GM12801 (cell line): ENCODE results near the gene PTTG1.

Experiments used
- TF ChIP-seq, protein P1 (sequence below): IDR thresholded peaks from one replicate; pipeline ENCODE4 v1.5.1; 2011; ENCODE audit warnings: control low read depth; ENCODE audit not compliant: insufficient read length; ENCODE audit errors: extremely low read depth

Gene PTTG1

DNA sequence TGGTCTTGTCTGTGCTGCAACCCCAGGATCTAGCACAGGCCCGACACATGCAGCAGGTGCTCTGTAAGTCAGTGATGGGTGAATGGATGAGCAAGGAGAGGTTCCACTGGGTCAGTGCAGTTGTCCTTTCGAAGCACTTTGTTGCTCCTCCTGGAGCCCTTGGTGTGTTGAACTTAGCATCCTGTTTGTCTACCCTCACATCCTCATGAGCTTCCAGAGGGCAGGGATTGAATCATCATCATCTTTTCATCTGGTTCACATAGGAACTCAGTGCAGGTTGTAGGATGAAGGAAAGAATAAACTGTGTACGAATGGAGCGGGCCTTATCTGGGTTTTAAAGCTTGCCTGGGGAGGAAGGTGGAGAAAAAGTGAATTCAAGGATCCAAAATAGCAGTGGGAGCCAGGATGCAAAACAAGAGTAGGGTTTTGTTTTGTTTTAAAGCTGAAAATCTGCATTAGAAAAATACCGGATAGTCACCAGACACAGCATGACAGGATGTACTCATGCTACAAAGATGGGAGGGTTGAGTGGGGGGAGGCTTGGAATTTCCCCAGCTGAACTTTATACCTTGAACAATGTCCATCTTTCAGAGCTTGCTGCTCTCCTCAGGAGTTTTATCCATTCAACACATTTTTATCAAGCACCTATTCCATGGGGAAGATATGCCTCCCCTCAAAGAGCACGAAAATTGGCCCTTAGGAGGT lies 55.8 kb downstream of the PTTG1 start:
- TF ChIP-seq, protein P1, sequence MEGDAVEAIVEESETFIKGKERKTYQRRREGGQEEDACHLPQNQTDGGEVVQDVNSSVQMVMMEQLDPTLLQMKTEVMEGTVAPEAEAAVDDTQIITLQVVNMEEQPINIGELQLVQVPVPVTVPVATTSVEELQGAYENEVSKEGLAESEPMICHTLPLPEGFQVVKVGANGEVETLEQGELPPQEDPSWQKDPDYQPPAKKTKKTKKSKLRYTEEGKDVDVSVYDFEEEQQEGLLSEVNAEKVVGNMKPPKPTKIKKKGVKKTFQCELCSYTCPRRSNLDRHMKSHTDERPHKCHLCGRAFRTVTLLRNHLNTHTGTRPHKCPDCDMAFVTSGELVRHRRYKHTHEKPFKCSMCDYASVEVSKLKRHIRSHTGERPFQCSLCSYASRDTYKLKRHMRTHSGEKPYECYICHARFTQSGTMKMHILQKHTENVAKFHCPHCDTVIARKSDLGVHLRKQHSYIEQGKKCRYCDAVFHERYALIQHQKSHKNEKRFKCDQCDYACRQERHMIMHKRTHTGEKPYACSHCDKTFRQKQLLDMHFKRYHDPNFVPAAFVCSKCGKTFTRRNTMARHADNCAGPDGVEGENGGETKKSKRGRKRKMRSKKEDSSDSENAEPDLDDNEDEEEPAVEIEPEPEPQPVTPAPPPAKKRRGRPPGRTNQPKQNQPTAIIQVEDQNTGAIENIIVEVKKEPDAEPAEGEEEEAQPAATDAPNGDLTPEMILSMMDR = no peak

DNA sequence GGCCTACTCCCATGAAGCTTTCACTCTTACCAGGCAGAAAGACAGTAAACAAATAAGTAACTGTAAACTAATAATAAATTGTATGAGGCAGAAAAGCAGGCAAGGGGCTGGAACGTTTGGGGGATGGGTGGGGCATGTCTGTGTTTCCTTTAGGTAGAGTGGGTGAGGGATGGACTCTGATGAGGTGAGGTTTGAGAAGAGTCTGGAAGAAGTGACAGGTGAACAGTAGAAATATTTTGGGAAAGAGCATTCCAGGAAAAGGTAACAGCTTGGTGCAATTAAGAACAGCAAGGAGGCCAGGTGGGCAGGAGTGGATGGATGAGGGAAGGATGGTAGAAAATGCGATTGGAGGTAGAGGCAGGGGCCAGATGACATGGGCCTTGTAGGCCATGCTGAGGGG lies 56.5 kb downstream of the PTTG1 start:
- TF ChIP-seq, protein P1 = no peak
